NCI-H2107 (cell line): ENCODE data around the gene PERP.
"Not testable (repeated sequence)": the region's sequence is repeated elsewhere in the genome, so short reads cannot be mapped to it uniquely, and the experiment has no call there.

Source experiments
- DNase-seq: peaks from one replicate; lab custom pipeline; 2025; lab: John Stamatoyannopoulos, UW

The PERP gene

DNA sequence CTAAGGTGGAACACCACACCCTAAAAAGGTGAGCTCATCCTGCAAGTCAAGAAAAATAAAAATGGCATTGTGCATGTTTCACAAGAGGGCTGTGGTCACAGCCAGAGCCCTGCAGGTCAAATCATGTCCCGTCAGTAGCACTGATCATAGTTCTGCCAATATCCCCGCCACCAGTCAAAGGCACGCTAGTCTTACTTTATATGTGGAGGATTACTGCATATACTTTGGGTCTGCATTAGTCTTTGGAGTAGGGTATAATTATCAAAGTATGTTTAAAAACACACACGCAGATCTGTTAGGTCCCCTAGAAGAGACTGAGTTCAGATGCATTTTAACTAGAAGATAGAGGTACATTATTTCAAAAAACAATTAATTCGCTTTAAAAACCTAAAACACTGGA is 1.8 kb downstream of the PERP start:
- DNase-seq = no peak

DNA sequence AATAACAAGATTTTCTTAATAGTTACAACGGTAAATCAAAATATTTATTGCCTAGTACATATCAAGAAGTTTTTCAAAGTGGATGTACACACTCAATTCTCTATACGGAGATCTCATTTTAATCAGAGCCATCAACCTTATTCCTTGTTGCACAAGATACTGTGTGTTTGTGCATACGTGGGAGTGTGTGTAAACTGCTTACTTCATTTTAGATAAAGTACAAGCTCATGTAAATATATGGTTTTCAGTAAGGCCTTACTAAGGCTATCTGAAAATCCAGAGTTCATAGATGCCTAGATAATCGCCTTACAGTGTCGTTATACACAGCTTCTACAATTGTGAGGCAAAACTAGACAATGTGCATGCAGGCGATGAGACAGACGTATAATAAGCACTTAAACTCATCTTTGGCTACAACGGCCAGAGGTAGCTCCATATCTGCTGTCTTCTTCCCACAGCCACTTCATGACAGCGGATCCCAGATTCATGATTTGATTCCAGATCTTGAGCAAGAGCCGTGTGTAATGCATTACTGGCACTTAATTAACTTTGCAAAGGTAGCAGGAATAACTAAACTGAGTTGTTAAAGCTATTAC is 2.5 kb downstream of the PERP start:
- DNase-seq = no peak

DNA sequence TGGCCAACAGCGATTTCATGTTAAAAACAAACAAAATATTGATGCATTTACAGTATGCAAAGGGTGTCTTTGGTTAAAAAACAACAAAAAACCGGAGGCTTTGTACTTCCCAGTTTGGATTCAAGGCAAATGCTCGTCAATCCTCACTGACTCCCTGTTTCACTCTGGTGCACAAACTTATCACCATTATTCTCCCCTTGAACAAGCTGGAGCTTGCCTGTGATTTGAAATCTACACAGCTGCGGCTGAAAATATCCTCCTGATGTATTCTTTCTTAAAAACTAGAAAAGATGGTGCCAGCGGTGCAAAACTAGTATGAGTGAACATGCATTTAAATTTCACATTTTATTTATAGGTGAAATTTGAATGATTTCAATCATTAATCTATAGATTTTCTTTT is 3.3 kb downstream of the PERP start:
- no peak for DNase-seq

DNA sequence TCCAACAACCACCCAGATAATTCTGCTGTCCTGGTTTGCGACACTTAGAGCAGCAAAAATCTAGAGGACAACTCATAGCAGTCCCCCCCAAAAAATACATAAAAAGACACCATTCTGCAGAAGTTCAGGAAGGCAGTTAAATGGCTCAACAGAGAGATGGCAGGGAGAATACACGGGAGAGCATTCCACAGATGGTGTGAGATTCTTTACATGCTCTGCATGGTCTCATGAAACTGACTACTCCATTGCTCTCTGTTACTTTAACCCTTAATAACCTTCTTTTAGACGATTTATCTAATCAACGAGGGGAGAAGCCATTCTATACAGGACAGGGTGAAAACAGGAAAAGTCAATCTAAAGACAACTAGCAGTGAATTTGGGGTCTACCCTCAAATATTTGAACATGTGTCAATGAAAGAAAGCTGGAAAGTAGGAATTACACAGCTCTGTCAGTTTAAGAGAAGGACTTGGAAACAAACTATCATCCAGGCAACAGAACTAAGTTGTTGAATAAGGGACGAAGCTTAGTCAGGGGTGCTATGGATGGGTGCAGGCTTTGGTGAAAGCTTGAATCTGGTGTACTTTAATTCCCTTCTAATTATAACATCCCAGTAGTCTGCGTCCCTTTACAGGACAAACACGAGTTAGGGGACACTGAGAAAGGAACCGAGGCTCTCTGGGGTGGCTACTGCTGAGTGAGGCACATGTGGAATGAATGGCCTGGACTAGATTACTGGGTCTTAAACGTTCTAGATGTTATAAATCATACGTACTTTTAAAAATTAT is 5.1 kb downstream of the PERP start:
- no peak for DNase-seq

- DNase-seq = no peak
Measured at GRCh38 chr6:138099832-138100231, 7.4 kb downstream of the PERP start.

- DNase-seq = no peak
Measured at GRCh38 chr6:138098306-138098705, 8.9 kb downstream of the PERP start.

DNA sequence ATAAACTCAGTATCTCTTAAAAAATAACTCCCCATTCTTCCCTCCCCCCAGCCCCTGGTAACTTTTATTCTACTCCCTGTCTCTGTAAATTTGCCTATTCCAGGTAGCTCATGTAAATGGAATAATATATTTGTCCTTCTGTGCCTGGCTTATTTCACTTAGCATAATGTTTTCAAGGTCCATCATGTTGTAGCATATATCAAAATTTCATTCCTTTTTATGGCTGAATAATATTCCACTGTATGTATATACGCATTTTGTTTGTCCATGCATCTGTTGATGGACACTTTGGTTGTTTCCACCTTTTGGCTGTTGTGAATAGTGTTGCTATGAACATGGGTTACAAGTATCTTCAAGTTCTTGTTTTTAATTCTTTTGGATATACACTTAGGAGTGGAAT is 13.0 kb downstream of the PERP start:
- no peak for DNase-seq

- no peak for DNase-seq
Measured at GRCh38 chr6:138093632-138094031, 13.6 kb downstream of the PERP start.

DNA sequence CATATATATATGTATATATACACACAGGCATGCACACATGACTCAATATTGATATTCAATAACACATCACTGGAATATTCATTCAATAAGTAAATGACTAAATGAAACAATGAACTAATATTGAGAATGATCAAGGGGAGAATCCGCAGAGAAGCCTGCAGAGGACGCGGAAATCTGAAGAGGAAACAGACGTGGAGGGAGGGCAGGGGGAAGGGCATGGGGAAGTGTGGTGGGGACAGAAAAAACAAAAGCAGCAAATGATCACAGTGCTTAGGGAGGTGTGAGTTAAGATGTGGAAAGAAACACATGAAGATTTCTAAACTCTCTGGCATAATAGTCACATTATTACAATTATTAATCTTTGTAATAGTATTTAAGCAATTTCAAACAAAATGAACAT is 14.5 kb downstream of the PERP start:
- no peak for DNase-seq

- no peak for DNase-seq
Measured at GRCh38 chr6:138089325-138089724, 17.9 kb downstream of the PERP start.

GRCh38 chr6:138088326-138088762 is 18.9 kb downstream of the PERP start:
- DNase-seq = no peak

DNA sequence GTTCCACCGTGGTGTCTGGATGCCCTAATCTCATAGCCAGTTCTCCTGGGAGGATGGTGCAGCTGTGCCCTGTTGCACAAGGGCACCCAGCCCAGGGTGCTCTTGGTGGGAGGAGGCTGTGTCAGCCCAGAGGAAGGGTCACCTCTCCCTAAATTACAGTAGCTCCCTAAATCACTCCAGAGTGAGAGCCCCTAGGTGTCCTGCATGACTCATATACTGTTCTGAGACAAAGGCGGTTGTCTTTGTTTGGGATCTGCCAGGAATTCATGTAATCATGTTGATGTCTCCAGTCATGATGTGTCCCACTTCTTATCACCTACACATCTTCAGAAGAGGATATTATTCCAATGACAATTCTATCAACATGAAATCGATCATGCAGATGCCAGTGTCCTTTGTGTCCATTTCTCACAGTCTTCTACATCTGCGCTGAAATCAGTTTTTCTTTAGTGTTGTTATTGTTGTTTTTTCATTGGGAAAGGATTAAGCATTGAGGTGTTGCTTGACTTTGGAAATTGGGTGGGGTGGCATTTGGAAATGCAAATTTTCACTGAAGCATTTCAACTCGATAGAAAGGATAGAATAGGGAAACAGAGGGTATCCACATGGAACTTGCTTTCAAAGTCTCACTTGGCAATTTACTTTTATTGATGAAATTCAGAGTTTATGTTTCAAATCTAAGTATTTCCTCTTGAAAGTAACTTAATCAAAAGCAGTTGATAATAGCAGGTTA is 19.5 kb downstream of the PERP start:
- DNase-seq = no peak

DNA sequence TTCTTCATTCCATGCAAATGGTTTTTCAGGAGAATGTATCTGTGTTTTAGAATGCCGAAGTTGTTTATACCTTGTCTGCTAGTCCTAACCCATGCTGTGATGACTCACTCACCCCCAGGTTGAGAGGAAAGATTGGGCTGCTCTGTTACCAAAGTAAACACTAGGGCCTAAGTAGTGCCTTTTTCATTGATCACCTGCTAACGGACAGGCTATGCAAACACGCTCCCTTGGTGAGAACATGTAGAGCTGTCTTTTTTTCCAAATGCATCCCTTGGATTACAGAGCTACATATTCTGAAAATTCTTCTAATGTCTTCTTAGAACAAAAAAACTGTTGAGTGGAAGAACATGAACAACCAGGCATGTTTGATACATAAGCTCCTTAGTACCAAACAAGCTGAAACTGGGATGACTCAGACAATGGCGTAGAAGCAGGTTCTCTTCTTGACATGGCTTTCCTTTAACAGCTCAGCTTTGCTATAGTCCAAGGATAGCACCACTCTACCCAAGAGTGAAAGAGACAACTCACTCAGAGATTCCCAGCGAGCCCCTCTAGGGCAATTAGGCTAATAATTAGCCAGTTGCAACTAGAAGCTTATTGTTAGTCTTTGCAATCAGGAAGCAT is 20.5 kb downstream of the PERP start:
- peak; percentile 34 for DNase-seq

DNA sequence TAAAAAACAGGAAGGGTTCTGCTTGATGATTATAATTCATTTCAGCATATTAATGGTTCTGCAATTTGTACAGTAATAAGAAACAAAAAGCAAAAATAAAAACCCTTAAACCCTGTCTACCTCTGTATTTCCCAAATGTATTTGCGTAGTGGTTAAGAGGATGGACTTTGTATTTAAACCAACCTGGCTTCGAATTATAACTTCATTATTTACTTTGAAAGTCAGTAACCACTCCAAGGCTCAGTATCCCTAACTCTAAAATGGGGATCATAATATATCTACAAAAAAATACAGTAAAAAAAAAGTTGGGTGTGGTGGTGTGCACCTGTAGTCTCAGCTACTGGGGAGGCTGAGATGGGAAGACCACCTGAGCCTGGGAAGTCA is 21.4 kb downstream of the PERP start:
- DNase-seq = no peak

GRCh38 chr6:138084904-138085838 is 22.0 kb downstream of the PERP start:
- DNase-seq = no peak

GRCh38 chr6:138082232-138082631 is 25.0 kb downstream of the PERP start:
- DNase-seq = no peak

DNA sequence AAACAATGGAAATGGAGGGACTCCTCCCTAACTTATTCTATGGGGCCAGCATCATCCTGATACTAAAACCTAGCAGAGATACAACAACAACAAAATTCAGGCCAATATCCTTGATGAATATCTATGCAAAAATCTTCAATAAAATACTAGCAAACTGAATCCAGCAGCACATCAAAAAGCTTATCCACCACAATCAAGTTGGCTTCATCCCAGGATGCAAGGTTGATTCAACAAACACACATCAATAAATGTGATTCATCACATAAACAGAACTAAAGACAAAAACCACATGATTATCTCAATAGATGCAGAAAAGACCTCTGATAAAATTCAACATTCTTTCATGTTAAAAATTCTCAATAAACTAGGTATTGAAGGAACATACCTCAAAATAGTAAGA is 27.7 kb downstream of the PERP start:
- not testable (repeated sequence) for DNase-seq

DNA sequence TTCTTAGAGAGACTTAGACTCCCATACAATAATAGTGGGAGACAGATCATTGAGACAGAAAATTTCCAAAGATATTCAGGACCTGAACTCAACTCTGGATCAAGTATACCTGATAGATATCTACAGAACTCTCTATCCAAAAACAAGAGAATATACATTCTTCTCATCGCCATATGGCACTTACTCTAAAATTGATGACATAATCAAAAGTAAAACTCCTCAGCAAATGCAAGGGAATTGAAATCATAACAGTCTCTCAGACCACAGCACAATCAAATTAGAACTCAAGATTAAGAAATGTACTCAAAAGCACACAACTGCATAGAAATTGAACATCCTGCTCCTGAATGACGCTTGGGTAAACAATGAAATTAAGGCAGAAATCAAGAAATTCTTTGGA is 28.7 kb downstream of the PERP start:
- DNase-seq = no peak

DNA sequence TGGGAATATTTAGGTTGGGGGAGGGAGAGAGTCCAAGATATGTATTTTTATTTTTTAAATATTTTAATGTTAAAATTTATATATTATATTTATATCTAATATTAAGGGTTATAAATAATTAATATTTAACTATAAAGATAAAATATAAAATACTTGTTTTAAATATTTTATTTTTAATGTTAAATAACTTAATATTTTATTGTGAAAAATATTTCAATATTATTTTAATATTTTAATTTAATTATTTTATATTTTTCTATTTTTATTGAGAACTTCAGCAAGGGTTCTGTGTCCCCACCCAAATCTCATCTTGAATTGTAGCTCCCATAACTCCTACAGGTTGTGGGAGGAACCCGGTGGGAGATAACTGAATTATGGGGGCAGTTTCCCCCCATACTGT is 34.0 kb downstream of the PERP start:
- DNase-seq = no peak

- DNase-seq = no peak
Measured at GRCh38 chr6:138063726-138064125, 43.5 kb downstream of the PERP start.

GRCh38 chr6:138054982-138055381 is 52.2 kb downstream of the PERP start:
- no peak for DNase-seq

DNA sequence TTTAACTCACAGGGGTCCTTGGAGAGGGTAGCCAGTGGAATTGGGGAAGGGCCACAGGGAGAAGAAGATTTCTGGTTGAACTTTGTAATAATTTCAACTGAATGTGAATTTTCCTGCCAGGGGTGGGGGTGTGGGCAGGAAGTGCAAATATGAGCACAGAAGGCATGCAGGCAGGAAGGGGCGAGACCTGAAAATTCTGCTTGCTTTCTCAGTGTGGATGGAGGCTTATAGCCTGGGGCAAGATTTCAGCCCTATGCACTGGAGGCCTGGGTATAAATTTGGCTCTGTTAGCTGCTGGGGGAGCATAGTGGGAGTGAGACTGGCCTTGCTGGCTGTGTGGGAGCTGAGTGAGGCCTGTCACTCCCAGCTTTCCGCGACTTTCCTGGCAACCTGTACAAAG is 54.4 kb downstream of the PERP start:
- DNase-seq = no peak
